Parietal lobe (tissue), 2 donors: ENCODE measurements around the gene SFN. TPM values are rescaled to one million over a fixed set of nuclear protein-coding genes. Genes with fewer than 3 reads are reported as not detected.

Experiments
- small RNA-seq: library from RNA; depleted of rRNA; stranded (forward); fragments of <200 nt; gene quantifications from one replicate; pipeline ENCODE3, GENCODE V24; 2014; ENCODE audit warnings: low replicate concordance
- total RNA-seq: library from RNA; depleted of rRNA; stranded (reverse); fragments of >200 nt; gene quantifications from one replicate; pipeline ENCODE4 v1.2.3, GENCODE V29; 2014

Gene SFN
- total RNA-seq: 0.63 TPM

GRCh38 chr1:26862781-26863684 lies at the start of gene SFN:
Gene SFN, plus strand, starts transcription at chr1:26863149. Its CDS starts 64 bp downstream, at chr1:26863213.

GRCh38 chr1:26826261-26827105 lies 36.5 kb upstream of the SFN start, which contains the start of gene ZDHHC18:
Gene ZDHHC18, plus strand, starts transcription at chr1:26826688. Its CDS starts 117 bp downstream, at chr1:26826805.

GRCh38 chr1:26889551-26890466 lies 26.9 kb downstream of the SFN start, which contains the start of gene GPN2:
Gene GPN2, minus strand, starts transcription at chr1:26890283. Its CDS starts 187 bp downstream, at chr1:26890096.

GRCh38 chr1:26900001-26900814 lies 37.3 kb downstream of the SFN start, which contains the start of gene GPATCH3:
Gene GPATCH3, minus strand, starts transcription at chr1:26900467. Its CDS starts 25 bp downstream, at chr1:26900442.

Small RNA genes within 50 kb of the gene (small RNA-seq; reads per million reads assigned to genes)
- gene RN7SL165P: not detected

Other genes with a start within 250 kb of the SFN start
- 83.9 TPM for gene ARID1A, start 167.1 kb upstream of the SFN start, total RNA-seq
- gene PIGV, start 75.2 kb upstream of the SFN start, total RNA-seq: 5.3 TPM
- 15.7 TPM for gene ZDHHC18, start 36.5 kb upstream of the SFN start, total RNA-seq
- 14.7 TPM for gene GPN2, start 27.1 kb downstream of the SFN start, total RNA-seq
- 12.5 TPM for gene GPATCH3, start 37.3 kb downstream of the SFN start, total RNA-seq
- not detected for gene NR0B2, start 50.8 kb downstream of the SFN start, total RNA-seq
- 21.6 TPM for gene NUDC, start 58.6 kb downstream of the SFN start, total RNA-seq
- gene KDF1, start 97.3 kb downstream of the SFN start, total RNA-seq: not detected
- gene TRNP1, start 130.5 kb downstream of the SFN start, total RNA-seq: 11.9 TPM
- not detected for gene TENT5B, start 149.7 kb downstream of the SFN start, total RNA-seq